HEK293 (cell line): ENCODE data around the gene SLC39A3.

ENCODE experiments used
- CTCF ChIA-PET: fragments of 350-600 bp; formaldehyde crosslinking; extraction: SDS; loops from one replicate; lab custom pipeline; 2021; ENCODE audit warnings: antibody characterized with exemption; lab: Yijun Ruan, JAX
- POLR2A ChIA-PET: fragments of 300-600 bp; formaldehyde crosslinking; extraction: SDS; loops from one replicate; lab custom pipeline; 2020; ENCODE audit warnings: antibody characterized with exemption, inconsistent platforms; lab: Yijun Ruan, JAX
- H3K27ac ChIP-seq: fragments of 200-500 bp; sonication (Bioruptor generic); 2 replicates; pipeline ENCODE4 v1.5.1; 2014; ENCODE audit warnings: low read depth, low read length, control low read depth, inconsistent platforms; ENCODE audit errors: extremely low read depth
- H3K36me3 ChIP-seq, 2 experiments: fragments of 200-500 bp in 1 of 2; sonication (Bioruptor generic) in 1 of 2; 1 replicate in 1 of 2; 2 replicates in 1 of 2; pipeline ENCODE4 v1.5.1; 2014 to 2017; ENCODE audit warnings: inconsistent platforms in 2 of 2, low read length in 2 of 2; ENCODE audit not compliant: control insufficient read depth in 2 of 2, insufficient read depth in 1 of 2
- H3K4me1 ChIP-seq: fragments of 200-500 bp; sonication (Bioruptor generic); 2 replicates; pipeline ENCODE4 v1.5.1; 2014; ENCODE audit warnings: mild to moderate bottlenecking, low read length, inconsistent platforms; ENCODE audit not compliant: control insufficient read depth, insufficient read depth
- H3K4me3 ChIP-seq: 2 replicates; pipeline ENCODE4 v1.5.1; 2011; ENCODE audit warnings: low read depth, mild to moderate bottlenecking, control low read depth, low read length, moderate library complexity
- H3K9me3 ChIP-seq: fragments of 200-500 bp; sonication (Bioruptor generic); 2 replicates; pipeline ENCODE4 v1.5.1; 2014; ENCODE audit warnings: low read depth, low read length, inconsistent platforms; ENCODE audit not compliant: control insufficient read depth, insufficient read depth
- HOXD13 ChIP-seq: sonication (generic); formaldehyde crosslinking; IDR thresholded peaks from 2 replicates; pipeline ENCODE4 v1.8.0; 2022; ENCODE audit warnings: missing genetic modification reagents, borderline replicate concordance
- MYNN ChIP-seq: fragments of 450-650 bp; formaldehyde crosslinking; IDR thresholded peaks from 2 replicates; pipeline ENCODE4 v1.5.1; 2016; ENCODE audit warnings: missing biosample characterization, missing genetic modification characterization, borderline replicate concordance
- MZF1 ChIP-seq: fragments of 450-650 bp; formaldehyde crosslinking; IDR thresholded peaks from 2 replicates; pipeline ENCODE4 v1.5.1; 2017; ENCODE audit warnings: missing biosample characterization, missing genetic modification characterization, borderline replicate concordance
- OSR2 ChIP-seq: fragments of 450-650 bp; formaldehyde crosslinking; IDR thresholded peaks from 2 replicates; pipeline ENCODE4 v1.5.1; 2016; ENCODE audit warnings: missing biosample characterization, missing genetic modification characterization
- RBAK ChIP-seq: fragments of 450-650 bp; formaldehyde crosslinking; IDR thresholded peaks from 2 replicates; pipeline ENCODE4 v1.5.1; 2016; ENCODE audit warnings: missing biosample characterization, missing genetic modification characterization
- TRIM28 ChIP-seq: IDR thresholded peaks from 2 replicates; pipeline ENCODE4 v1.6.1; 2011; ENCODE audit warnings: low read length, control low read depth, borderline replicate concordance
- ZBTB21 ChIP-seq: fragments of 450-650 bp; formaldehyde crosslinking; IDR thresholded peaks from 2 replicates; pipeline ENCODE4 v1.5.1; 2017; ENCODE audit warnings: missing biosample characterization, missing genetic modification characterization
- ZNF155 ChIP-seq: fragments of 450-650 bp; formaldehyde crosslinking; IDR thresholded peaks from 2 replicates; pipeline ENCODE4 v1.5.1; 2016; ENCODE audit warnings: missing biosample characterization, missing genetic modification characterization
- ZNF157 ChIP-seq: fragments of 450-650 bp; formaldehyde crosslinking; IDR thresholded peaks from 2 replicates; pipeline ENCODE4 v1.5.1; 2016; ENCODE audit warnings: missing biosample characterization, missing genetic modification characterization
- ZNF211 ChIP-seq: fragments of 450-650 bp; formaldehyde crosslinking; IDR thresholded peaks from 2 replicates; pipeline ENCODE4 v1.5.1; 2016; ENCODE audit warnings: low read depth, missing biosample characterization, missing genetic modification characterization
- ZNF23 ChIP-seq: fragments of 450-650 bp; formaldehyde crosslinking; IDR thresholded peaks from 2 replicates; pipeline ENCODE4 v1.5.1; 2016; ENCODE audit warnings: missing biosample characterization, missing genetic modification characterization, borderline replicate concordance
- ZNF248 ChIP-seq: fragments of 450-650 bp; formaldehyde crosslinking; IDR thresholded peaks from 2 replicates; pipeline ENCODE4 v1.5.1; 2017; ENCODE audit warnings: missing biosample characterization, missing genetic modification characterization
- ZNF274 ChIP-seq, 2 experiments: fragments of 200-500 bp in 1 of 2; fragments of 450-650 bp in 1 of 2; sonication (Bioruptor generic) in 1 of 2; formaldehyde crosslinking in 1 of 2; IDR thresholded peaks; 2 replicates each; pipeline versions ENCODE4 v1.5.1 to v1.6.1; 2014 to 2016; ENCODE audit warnings: borderline replicate concordance in 1 of 2, inconsistent platforms in 1 of 2, low read length in 1 of 2, missing biosample characterization in 1 of 2, missing genetic modification characterization in 1 of 2
- ZNF302 ChIP-seq: fragments of 450-650 bp; formaldehyde crosslinking; IDR thresholded peaks from 2 replicates; pipeline ENCODE4 v1.5.1; 2016; ENCODE audit warnings: missing biosample characterization, missing genetic modification characterization, low read depth
- ZNF37A ChIP-seq: fragments of 450-650 bp; IDR thresholded peaks from 2 replicates; pipeline ENCODE4 v1.5.1; 2018; ENCODE audit warnings: missing biosample characterization, missing genetic modification characterization
- ZNF514 ChIP-seq: fragments of 450-650 bp; formaldehyde crosslinking; IDR thresholded peaks from 2 replicates; pipeline ENCODE4 v1.5.1; 2016; ENCODE audit warnings: missing biosample characterization, missing genetic modification characterization
- ZNF549 ChIP-seq: fragments of 450-650 bp; IDR thresholded peaks from 2 replicates; pipeline ENCODE4 v1.5.1; 2018; ENCODE audit warnings: missing biosample characterization, missing genetic modification characterization, mild to moderate bottlenecking, inconsistent platforms, moderate library complexity
- ZNF596 ChIP-seq: fragments of 450-650 bp; IDR thresholded peaks from 2 replicates; pipeline ENCODE4 v1.5.0; 2018; ENCODE audit warnings: missing biosample characterization, mild to moderate bottlenecking, missing genetic modification characterization, moderate library complexity
- TF ChIP-seq, protein P1 (sequence below): fragments of 450-650 bp; formaldehyde crosslinking; IDR thresholded peaks from 2 replicates; pipeline ENCODE4 v1.5.1; 2016; ENCODE audit warnings: missing biosample characterization, missing genetic modification characterization
- TF ChIP-seq, protein P2 (sequence below): fragments of 450-650 bp; formaldehyde crosslinking; IDR thresholded peaks from 2 replicates; pipeline ENCODE4 v1.5.1; 2017; ENCODE audit warnings: missing biosample characterization, missing genetic modification characterization
- TF ChIP-seq, protein P3 (sequence below): fragments of 450-650 bp; formaldehyde crosslinking; IDR thresholded peaks from 2 replicates; pipeline ENCODE4 v1.5.1; 2016; ENCODE audit warnings: missing biosample characterization, missing genetic modification characterization
- TF ChIP-seq, protein P4 (sequence below): fragments of 450-650 bp; formaldehyde crosslinking; IDR thresholded peaks from 2 replicates; pipeline ENCODE4 v1.5.1; 2017; ENCODE audit warnings: missing biosample characterization, missing genetic modification characterization

The SLC39A3 gene

DNA sequence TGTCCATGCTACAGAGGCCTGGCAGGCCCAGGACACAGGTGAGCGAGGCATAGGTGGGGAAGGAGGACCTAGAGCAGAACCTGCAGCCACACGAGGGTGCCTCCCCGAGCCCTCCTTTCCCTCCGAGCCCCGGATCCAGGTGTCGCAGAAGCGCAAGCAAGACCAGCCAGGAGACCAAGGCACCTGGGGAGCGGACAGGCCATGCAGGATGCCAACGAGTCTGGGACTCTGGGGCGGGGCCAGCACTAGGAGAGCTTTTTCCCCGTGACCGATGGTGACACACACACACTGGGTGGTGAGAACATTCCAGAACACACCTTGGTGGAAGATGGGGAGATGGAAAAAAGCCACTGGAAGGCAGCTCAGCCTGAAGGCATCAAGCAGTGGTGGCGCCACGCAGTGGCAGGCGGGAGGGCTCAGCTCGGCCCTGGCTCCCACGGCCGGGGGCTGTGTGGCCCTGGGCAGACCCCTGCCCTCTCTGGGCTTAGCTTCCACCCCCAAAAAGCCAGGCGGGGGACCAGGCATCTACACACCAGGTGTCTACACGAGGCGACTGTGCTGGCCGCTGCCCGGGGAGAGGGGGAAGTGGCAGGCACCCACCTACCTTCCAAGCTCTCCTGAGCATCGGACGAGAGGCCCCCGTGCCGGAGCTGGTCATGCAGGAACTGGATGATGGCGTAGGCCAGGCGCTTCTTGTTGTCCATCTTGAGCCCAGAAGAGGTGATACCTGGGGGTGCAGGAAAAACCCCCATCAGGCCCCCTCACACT lies 28.7 kb upstream of the SLC39A3 start:
- Histone ChIP-seq H3K4me1 (no peaks in the 10 kb centered on the region), H3K4me3 (no peak overlapping the region), H3K36me3 (peaks cover 21 to 71% of the 10 kb centered on the region in 2 experiments), H3K27ac (no peak overlapping the region), H3K9me3 (no peaks in the 10 kb centered on the region)
- CTCF ChIA-PET: interaction anchor here (0.6 to 0.8 kb wide), 2 partner anchors 20 to 120 kb away, joined by 3 read pairs; no protein-coding TSS in a partner anchor
- no peak for TF ChIP-seq ZNF157 (tag by site-specific recombination)
- TF ChIP-seq, protein P1, sequence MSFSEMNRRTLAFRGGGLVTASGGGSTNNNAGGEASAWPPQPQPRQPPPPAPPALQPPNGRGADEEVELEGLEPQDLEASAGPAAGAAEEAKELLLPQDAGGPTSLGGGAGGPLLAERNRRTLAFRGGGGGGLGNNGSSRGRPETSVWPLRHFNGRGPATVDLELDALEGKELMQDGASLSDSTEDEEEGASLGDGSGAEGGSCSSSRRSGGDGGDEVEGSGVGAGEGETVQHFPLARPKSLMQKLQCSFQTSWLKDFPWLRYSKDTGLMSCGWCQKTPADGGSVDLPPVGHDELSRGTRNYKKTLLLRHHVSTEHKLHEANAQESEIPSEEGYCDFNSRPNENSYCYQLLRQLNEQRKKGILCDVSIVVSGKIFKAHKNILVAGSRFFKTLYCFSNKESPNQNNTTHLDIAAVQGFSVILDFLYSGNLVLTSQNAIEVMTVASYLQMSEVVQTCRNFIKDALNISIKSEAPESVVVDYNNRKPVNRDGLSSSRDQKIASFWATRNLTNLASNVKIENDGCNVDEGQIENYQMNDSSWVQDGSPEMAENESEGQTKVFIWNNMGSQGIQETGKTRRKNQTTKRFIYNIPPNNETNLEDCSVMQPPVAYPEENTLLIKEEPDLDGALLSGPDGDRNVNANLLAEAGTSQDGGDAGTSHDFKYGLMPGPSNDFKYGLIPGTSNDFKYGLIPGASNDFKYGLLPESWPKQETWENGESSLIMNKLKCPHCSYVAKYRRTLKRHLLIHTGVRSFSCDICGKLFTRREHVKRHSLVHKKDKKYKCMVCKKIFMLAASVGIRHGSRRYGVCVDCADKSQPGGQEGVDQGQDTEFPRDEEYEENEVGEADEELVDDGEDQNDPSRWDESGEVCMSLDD (tag by site-specific recombination): no peak
- TF ChIP-seq ZNF274 (IDR thresholded peaks at IDR 0.05; ENCODE audit: low read length): no peak
- no peak for TF ChIP-seq ZNF274 (tag by site-specific recombination; IDR thresholded peaks at IDR 0.05; ENCODE audit: borderline replicate concordance)
- TF ChIP-seq ZNF514 (tag by site-specific recombination): no peak
- POLR2A ChIA-PET: no interaction called here

DNA sequence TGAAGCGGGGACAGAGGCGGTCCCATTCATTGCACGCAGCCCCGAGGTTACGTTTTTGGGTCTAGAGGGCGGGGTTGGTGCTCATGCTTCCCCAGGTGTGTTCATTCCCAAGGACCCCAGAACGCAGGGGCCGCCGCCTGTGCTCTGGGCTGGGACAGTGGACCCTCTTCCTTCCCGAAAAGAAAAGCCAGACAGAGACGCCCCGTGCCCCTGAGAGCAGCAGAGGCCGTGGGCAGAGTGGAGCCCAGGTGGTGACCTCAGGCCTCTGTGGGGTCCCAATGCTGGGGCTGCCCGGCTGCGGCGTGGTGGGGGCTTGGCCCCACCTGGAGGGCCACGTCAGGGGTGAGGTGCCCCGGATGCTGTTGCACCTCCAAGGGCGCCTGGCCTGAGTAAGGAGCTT lies 27.9 kb upstream of the SLC39A3 start:
- Histone ChIP-seq H3K27ac (no peak overlapping the region), H3K4me3 (no peak overlapping the region), H3K9me3 (no peaks in the 10 kb centered on the region), H3K4me1 (no peaks in the 10 kb centered on the region), H3K36me3 (peaks cover 21 to 80% of the 10 kb centered on the region in 2 experiments)
- CTCF ChIA-PET: no interaction called here
- POLR2A ChIA-PET: no interaction called here
- no peak for TF ChIP-seq ZNF302

DNA sequence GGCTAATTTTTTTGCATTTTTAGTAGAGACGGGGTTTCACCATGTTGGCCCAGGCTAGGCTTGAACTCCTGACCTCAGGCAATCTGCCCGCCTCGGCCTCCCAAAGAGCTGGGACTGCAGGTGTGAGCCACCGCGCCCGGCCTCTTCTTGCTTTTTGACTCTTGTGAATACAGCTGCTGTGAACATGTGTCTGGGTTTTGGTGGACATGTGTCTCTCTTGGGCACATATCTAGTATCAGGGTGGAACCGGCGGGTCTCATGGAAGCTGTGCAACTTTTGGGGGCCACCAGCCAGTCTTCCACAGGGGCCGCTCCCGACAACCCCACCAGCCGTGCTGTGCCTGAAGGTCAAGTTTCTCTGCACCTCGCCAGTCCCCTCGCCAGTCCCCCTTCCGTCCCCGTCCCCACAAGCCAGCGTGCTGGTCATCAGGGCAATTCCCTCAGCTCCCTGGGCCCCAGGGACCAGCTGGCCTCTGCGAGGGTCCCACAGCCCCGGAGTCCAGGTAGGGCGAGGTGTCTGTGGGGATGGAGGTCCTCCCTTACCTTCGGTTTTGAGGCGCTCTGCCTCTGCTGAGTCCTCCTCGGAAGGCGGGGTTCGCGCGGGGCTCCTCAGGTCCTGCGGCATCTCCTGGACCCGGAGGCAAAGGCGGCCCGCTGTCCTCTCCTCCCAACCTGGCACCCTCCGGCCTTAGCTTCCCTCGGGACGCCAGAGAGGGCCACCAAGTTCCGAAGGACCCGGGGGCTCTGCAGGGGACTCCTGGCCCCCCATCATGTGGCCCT lies 27.0 kb upstream of the SLC39A3 start:
- H3K4me1 ChIP-seq: no peaks in the 10 kb centered on the region
- H3K4me3 ChIP-seq: no peak overlapping the region
- no peak overlapping the region for H3K27ac ChIP-seq
- no peaks in the 10 kb centered on the region for H3K9me3 ChIP-seq
- POLR2A ChIA-PET: interaction anchor here (0.7 kb wide), 1 partner anchor 725 kb away, joined by 3 read pairs; no protein-coding TSS in a partner anchor
- CTCF ChIA-PET: no interaction called here
- H3K36me3 ChIP-seq: peaks cover 21 to 87% of the 10 kb centered on the region in 2 experiments
- no peak for TF ChIP-seq ZNF211 (tag by site-specific recombination)
- no peak for TF ChIP-seq ZBTB21
- TF ChIP-seq, protein P2, sequence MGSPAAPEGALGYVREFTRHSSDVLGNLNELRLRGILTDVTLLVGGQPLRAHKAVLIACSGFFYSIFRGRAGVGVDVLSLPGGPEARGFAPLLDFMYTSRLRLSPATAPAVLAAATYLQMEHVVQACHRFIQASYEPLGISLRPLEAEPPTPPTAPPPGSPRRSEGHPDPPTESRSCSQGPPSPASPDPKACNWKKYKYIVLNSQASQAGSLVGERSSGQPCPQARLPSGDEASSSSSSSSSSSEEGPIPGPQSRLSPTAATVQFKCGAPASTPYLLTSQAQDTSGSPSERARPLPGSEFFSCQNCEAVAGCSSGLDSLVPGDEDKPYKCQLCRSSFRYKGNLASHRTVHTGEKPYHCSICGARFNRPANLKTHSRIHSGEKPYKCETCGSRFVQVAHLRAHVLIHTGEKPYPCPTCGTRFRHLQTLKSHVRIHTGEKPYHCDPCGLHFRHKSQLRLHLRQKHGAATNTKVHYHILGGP (tag by site-specific recombination): no peak
- no peak for TF ChIP-seq ZNF155 (tag by site-specific recombination)
- TF ChIP-seq MYNN (tag by site-specific recombination): no peak
- no peak for TF ChIP-seq HOXD13
- TF ChIP-seq ZNF23 (tag by site-specific recombination): no peak
- no peak for TF ChIP-seq RBAK
- TF ChIP-seq, protein P3, sequence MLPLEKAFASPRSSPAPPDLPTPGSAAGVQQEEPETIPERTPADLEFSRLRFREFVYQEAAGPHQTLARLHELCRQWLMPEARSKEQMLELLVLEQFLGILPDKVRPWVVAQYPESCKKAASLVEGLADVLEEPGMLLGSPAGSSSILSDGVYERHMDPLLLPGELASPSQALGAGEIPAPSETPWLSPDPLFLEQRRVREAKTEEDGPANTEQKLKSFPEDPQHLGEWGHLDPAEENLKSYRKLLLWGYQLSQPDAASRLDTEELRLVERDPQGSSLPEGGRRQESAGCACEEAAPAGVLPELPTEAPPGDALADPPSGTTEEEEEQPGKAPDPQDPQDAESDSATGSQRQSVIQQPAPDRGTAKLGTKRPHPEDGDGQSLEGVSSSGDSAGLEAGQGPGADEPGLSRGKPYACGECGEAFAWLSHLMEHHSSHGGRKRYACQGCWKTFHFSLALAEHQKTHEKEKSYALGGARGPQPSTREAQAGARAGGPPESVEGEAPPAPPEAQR (tag by site-specific recombination): no peak
- no peak for TF ChIP-seq MZF1 (tag by site-specific recombination)
- TF ChIP-seq, protein P4, sequence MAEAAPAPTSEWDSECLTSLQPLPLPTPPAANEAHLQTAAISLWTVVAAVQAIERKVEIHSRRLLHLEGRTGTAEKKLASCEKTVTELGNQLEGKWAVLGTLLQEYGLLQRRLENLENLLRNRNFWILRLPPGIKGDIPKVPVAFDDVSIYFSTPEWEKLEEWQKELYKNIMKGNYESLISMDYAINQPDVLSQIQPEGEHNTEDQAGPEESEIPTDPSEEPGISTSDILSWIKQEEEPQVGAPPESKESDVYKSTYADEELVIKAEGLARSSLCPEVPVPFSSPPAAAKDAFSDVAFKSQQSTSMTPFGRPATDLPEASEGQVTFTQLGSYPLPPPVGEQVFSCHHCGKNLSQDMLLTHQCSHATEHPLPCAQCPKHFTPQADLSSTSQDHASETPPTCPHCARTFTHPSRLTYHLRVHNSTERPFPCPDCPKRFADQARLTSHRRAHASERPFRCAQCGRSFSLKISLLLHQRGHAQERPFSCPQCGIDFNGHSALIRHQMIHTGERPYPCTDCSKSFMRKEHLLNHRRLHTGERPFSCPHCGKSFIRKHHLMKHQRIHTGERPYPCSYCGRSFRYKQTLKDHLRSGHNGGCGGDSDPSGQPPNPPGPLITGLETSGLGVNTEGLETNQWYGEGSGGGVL (tag by site-specific recombination): no peak
- no peak for TF ChIP-seq TRIM28
- TF ChIP-seq ZNF37A (tag by site-specific recombination): no peak
- TF ChIP-seq ZNF549: no peak
- TF ChIP-seq OSR2 (tag by site-specific recombination): no peak
- TF ChIP-seq ZNF248 (tag by site-specific recombination): no peak
- no peak for TF ChIP-seq ZNF596 (tag by site-specific recombination)
